Measurements from ENCODE around the gene HTR3D.
"Not testable (repeated sequence)": the region's sequence is repeated elsewhere in the genome, so short reads cannot be mapped to it uniquely, and the experiment has no call there.

Gene HTR3D

DNA sequence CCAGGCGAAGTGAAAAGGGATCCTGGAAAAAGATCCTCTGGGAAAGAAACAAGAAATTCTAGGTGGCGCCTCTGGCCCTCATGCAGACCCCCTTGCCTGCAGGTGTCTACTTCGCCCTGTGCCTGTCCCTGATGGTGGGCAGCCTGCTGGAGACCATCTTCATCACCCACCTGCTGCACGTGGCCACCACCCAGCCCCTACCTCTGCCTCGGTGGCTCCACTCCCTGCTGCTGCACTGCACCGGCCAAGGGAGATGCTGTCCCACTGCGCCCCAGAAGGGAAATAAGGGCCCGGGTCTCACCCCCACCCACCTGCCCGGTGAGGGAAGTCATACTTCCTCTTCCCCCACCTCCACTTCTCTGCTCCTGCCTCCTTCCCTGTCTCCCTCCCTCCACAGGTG lies 6.8 kb downstream of the HTR3D start:
- H3K9me3 ChIP-seq (ENCODE audit: control insufficient read depth in 5 of 5, low read length in 5 of 5); H3K36me3 ChIP-seq (ENCODE audit: control insufficient read depth in 5 of 5, insufficient read depth in 5 of 5, low read length in 5 of 5); H3K27ac ChIP-seq (ENCODE audit: low read depth, low read length); H3K4me3 ChIP-seq (ENCODE audit: low read depth in 1 of 5, low read length in 5 of 5); H3K4me1 ChIP-seq (ENCODE audit: control insufficient read depth in 5 of 5, insufficient read depth in 5 of 5, low read length in 5 of 5); H3K9ac ChIP-seq (ENCODE audit: low read length in 5 of 5); H3K27me3 ChIP-seq (ENCODE audit: control insufficient read depth in 5 of 5, insufficient read depth in 4 of 5, low read length in 5 of 5): not testable (repeated sequence)

DNA sequence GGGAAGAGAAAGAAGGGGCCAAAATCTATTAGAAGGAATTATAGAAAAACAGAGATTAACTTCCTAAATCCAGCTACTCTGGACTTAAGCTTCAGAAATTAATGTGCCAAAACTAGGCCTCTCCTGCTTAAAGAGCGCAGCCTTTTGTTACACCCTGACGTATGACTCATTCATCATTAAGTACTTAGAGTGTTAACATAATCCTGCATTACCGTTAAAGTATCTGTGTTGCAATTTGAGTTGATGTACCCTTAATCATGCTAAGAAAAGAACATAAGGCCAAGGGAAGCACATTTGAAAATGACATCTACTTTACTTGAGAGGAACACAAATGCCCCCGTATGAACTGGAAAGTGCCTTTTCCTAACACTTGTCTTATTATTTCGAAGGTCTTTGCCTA lies 7.9 kb downstream of the HTR3D start:
- H3K9me3 ChIP-seq (ENCODE audit: control insufficient read depth in 5 of 5, low read length in 5 of 5) = no peaks in the 10 kb centered on the region
- no peak overlapping the region for H3K9ac ChIP-seq (ENCODE audit: low read length in 5 of 5)
- H3K4me3 ChIP-seq (ENCODE audit: low read depth in 1 of 5, low read length in 5 of 5) = no peak overlapping the region
- no peaks in the 10 kb centered on the region for H3K27me3 ChIP-seq (ENCODE audit: control insufficient read depth in 5 of 5, insufficient read depth in 4 of 5, low read length in 5 of 5)
- H3K36me3 ChIP-seq (ENCODE audit: control insufficient read depth in 5 of 5, insufficient read depth in 5 of 5, low read length in 5 of 5) = no peaks in the 10 kb centered on the region
- H3K4me1 ChIP-seq (ENCODE audit: control insufficient read depth in 5 of 5, insufficient read depth in 5 of 5, low read length in 5 of 5) = no peaks in the 10 kb centered on the region
- no peak overlapping the region for H3K27ac ChIP-seq (ENCODE audit: low read depth, low read length)

DNA sequence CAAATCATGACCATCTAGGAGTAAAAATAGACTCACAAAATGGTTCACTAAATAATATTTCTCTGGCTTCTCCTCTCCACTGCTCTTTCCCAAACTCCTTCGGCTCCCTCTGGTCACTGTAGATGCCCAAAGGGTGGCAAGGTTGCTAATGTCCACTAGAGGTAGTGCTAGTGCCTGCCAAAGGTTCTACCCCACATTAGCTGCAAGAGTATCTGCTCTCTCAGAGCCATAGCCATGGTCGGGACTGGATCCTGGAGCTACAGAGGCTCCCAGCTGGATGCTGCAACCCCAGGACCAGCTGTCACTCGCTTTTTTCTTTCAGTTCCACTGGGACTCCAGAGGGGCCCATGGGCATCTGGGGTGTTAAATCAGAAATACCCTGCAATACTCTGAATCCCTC lies 8.5 kb downstream of the HTR3D start:
- Histone ChIP-seq H3K9me3 (ENCODE audit: control insufficient read depth in 5 of 5, low read length in 5 of 5) (no peaks in the 10 kb centered on the region), H3K36me3 (ENCODE audit: control insufficient read depth in 5 of 5, insufficient read depth in 5 of 5, low read length in 5 of 5) (no peaks in the 10 kb centered on the region), H3K27ac (ENCODE audit: low read depth, low read length) (no peak overlapping the region), H3K4me3 (ENCODE audit: low read depth in 1 of 5, low read length in 5 of 5) (no peak overlapping the region), H3K4me1 (ENCODE audit: control insufficient read depth in 5 of 5, insufficient read depth in 5 of 5, low read length in 5 of 5) (no peaks in the 10 kb centered on the region), H3K27me3 (ENCODE audit: control insufficient read depth in 5 of 5, insufficient read depth in 4 of 5, low read length in 5 of 5) (no peaks in the 10 kb centered on the region), H3K9ac (ENCODE audit: low read length in 5 of 5) (no peak overlapping the region)

DNA sequence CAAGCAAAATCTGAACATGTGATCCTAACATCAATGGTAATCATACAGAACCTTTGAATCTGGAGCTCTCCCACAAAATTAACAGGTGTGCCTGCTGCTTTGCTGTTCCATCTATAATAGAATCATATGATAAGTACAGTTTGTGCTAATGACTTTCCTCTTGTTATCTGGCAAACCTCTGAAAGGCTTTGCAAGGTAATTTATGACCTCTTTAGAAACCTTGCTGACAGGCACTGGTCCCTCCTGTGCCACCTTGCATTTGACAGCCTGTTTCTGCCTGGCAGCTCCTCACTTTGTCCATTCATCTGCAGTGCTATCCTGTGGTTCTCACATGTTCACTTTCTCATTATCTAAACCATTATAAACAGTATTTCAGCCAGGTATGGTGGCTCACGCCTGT lies 11.1 kb downstream of the HTR3D start:
- Histone ChIP-seq H3K27ac (ENCODE audit: low read depth, low read length) (no peak overlapping the region), H3K27me3 (ENCODE audit: control insufficient read depth in 5 of 5, insufficient read depth in 4 of 5, low read length in 5 of 5) (no peaks in the 10 kb centered on the region), H3K4me1 (ENCODE audit: control insufficient read depth in 5 of 5, insufficient read depth in 5 of 5, low read length in 5 of 5) (no peaks in the 10 kb centered on the region), H3K9ac (ENCODE audit: low read length in 5 of 5) (no peak overlapping the region), H3K4me3 (ENCODE audit: low read depth in 1 of 5, low read length in 5 of 5) (no peak overlapping the region), H3K36me3 (ENCODE audit: control insufficient read depth in 5 of 5, insufficient read depth in 5 of 5, low read length in 5 of 5) (no peaks in the 10 kb centered on the region), H3K9me3 (ENCODE audit: control insufficient read depth in 5 of 5, low read length in 5 of 5) (no peaks in the 10 kb centered on the region)

DNA sequence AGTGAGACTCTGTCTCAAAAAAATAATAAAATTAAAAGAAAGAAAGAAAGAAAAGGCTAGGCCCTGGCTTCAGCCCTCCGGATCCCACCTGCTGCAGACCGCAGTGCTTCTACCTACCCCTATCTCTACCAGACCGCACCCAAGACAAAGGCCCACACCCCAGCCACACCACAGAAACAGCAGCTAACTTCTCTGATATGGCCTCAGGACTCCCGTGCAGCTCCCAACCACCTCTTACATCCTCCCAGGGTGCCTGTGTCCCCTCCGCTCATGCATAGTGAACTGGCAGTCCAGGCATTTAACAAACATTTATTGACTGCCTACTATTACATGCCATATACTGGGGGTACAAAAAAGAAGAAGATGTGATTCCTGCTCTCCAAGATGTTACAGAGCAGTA lies 14.5 kb downstream of the HTR3D start:
- no peaks in the 10 kb centered on the region for H3K4me1 ChIP-seq (ENCODE audit: control insufficient read depth in 5 of 5, insufficient read depth in 5 of 5, low read length in 5 of 5)

DNA sequence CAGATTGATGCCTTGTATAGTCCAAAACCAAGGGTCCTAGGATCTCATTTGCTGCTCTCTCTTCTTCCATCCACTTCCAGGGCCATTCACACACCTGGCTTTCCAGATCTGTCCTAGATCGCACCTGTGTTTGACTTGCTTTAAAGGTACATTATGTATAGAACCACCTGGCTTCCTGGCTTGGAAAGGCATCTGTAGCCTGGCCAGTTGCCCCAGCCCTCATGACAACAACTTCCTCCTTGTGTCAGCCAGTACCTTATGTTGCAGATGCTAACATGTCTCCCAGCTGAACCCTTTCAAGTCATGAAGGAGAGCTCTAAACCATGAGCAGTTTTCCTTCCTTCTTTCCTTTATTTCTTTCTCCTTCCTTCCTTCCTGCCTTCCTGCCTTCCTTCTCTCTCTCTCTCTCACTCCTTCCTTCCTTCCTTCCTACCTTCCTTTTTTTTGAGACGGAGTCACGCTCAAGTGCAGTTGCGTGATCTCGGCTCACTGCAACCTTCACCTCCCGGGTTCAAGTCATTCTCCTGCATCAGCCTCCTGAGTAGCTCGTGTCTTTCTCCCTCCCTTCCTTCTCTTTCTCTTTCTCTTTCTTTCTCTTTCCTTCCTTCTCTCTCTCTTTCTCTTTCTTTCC lies 18.8 kb downstream of the HTR3D start:
- no peak overlapping the region for H3K27ac ChIP-seq (ENCODE audit: low read depth, low read length)
- H3K4me1 ChIP-seq (ENCODE audit: control insufficient read depth in 5 of 5, insufficient read depth in 5 of 5, low read length in 5 of 5) = no peaks in the 10 kb centered on the region
- no peak overlapping the region for H3K4me3 ChIP-seq (ENCODE audit: low read depth in 1 of 5, low read length in 5 of 5)
- H3K36me3 ChIP-seq (ENCODE audit: control insufficient read depth in 5 of 5, insufficient read depth in 5 of 5, low read length in 5 of 5) = no peaks in the 10 kb centered on the region
- no peaks in the 10 kb centered on the region for H3K9me3 ChIP-seq (ENCODE audit: control insufficient read depth in 5 of 5, low read length in 5 of 5)
- H3K9ac ChIP-seq (ENCODE audit: low read length in 5 of 5) = no peak overlapping the region
- peaks cover 0 to 4% (median 0%) of the 10 kb centered on the region in 5 donors for H3K27me3 ChIP-seq (ENCODE audit: control insufficient read depth in 5 of 5, insufficient read depth in 4 of 5, low read length in 5 of 5)

More for the DNA sequence above, 14.5 kb downstream of the HTR3D start:
- H3K27me3 ChIP-seq (ENCODE audit: control insufficient read depth in 5 of 5, insufficient read depth in 4 of 5, low read length in 5 of 5) = no peaks in the 10 kb centered on the region
- H3K27ac ChIP-seq (ENCODE audit: low read depth, low read length) = no peak overlapping the region
- no peaks in the 10 kb centered on the region for H3K9me3 ChIP-seq (ENCODE audit: control insufficient read depth in 5 of 5, low read length in 5 of 5)
- no peak overlapping the region for H3K9ac ChIP-seq (ENCODE audit: low read length in 5 of 5)
- no peak overlapping the region for H3K4me3 ChIP-seq (ENCODE audit: low read depth in 1 of 5, low read length in 5 of 5)
- no peaks in the 10 kb centered on the region for H3K36me3 ChIP-seq (ENCODE audit: control insufficient read depth in 5 of 5, insufficient read depth in 5 of 5, low read length in 5 of 5)

DNA sequence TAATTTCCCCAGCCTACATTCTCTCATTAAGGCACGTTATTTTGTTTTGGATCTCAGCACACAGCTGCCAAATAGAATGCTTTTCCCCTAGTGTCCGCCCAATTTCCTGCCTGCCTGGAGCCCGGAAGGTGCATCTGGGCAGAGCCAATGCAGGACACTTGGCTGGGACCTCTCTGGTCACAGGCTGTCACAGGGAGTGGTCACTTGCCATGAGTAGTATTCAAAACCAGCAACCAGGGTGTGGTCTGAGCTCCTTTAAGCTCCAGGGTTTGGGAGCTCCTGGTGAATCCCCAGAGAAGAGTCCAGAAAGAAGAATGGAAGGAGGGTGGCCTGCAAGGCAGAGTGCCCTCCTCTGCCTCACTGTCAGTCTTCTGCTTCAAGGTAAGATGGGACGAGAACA lies 21.2 kb downstream of the HTR3D start, which contains the start of gene HTR3C:
HTR3C (plus strand) TSS at position 281 of the 400 bp plus-strand sequence; CDS start at position 315, 34 bp downstream.
- H3K27ac ChIP-seq (ENCODE audit: low read depth, low read length) = no peak within 1 kb of the TSS
- peaks cover 0 to 4% (median 0%) of the 10 kb centered on the region in 5 donors for H3K27me3 ChIP-seq (ENCODE audit: control insufficient read depth in 5 of 5, insufficient read depth in 4 of 5, low read length in 5 of 5)
- no peaks in the 10 kb centered on the region for H3K9me3 ChIP-seq (ENCODE audit: control insufficient read depth in 5 of 5, low read length in 5 of 5)
- H3K4me1 ChIP-seq (ENCODE audit: control insufficient read depth in 5 of 5, insufficient read depth in 5 of 5, low read length in 5 of 5) = no peaks in the 10 kb centered on the region
- no peak within 1 kb of the TSS for H3K4me3 ChIP-seq (ENCODE audit: low read depth in 1 of 5, low read length in 5 of 5)
- H3K36me3 ChIP-seq (ENCODE audit: control insufficient read depth in 5 of 5, insufficient read depth in 5 of 5, low read length in 5 of 5) = no peaks in the 10 kb centered on the region
- no peak within 1 kb of the TSS for H3K9ac ChIP-seq (ENCODE audit: low read length in 5 of 5)

DNA sequence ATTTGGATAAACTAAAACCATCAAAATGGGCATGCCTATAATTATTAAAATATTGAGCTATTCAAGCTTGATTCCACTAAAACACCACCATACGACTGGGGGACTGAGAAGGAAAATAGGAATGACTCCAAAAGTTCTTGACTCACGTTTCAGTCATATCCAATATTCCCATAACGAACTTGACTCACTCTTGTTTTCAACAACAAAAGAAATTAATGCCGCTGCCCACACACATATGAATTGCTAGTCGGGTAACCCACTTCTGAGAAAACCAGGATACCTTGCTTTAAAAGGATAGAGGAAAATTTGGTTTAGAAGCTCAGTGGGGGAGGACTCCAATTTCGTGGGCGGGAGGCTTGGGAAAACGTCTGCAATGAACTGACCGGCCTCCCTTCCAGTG lies 26.5 kb downstream of the HTR3D start:
- H3K36me3 ChIP-seq (ENCODE audit: control insufficient read depth in 5 of 5, insufficient read depth in 5 of 5, low read length in 5 of 5) = no peaks in the 10 kb centered on the region
- no peak overlapping the region for H3K27ac ChIP-seq (ENCODE audit: low read depth, low read length)
- no peak overlapping the region for H3K9ac ChIP-seq (ENCODE audit: low read length in 5 of 5)
- H3K4me1 ChIP-seq (ENCODE audit: control insufficient read depth in 5 of 5, insufficient read depth in 5 of 5, low read length in 5 of 5) = no peaks in the 10 kb centered on the region
- no peaks in the 10 kb centered on the region for H3K9me3 ChIP-seq (ENCODE audit: control insufficient read depth in 5 of 5, low read length in 5 of 5)
- H3K4me3 ChIP-seq (ENCODE audit: low read depth in 1 of 5, low read length in 5 of 5) = no peak overlapping the region
- peaks cover 0 to 4% (median 0%) of the 10 kb centered on the region in 5 donors for H3K27me3 ChIP-seq (ENCODE audit: control insufficient read depth in 5 of 5, insufficient read depth in 4 of 5, low read length in 5 of 5)

DNA sequence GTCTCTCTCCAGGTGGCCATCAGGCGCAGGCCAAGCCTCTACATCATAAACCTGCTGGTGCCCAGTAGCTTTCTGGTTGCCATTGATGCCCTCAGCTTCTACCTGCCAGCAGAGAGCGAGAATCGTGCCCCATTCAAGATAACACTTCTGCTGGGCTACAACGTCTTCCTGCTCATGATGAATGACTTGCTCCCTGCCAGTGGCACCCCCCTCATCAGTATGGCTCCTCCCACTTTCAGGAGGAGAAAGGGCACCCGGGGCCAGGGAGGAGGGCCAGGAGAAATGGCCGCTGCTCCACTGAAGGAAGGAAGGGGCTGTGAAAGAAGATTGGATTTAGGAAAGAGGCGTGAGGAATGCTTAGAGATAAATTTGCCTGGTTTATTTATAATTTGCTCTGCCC lies 27.9 kb downstream of the HTR3D start:
- peaks cover 0 to 2% (median 0%) of the 10 kb centered on the region in 5 donors for H3K27me3 ChIP-seq (ENCODE audit: control insufficient read depth in 5 of 5, insufficient read depth in 4 of 5, low read length in 5 of 5)
- H3K4me1 ChIP-seq (ENCODE audit: control insufficient read depth in 5 of 5, insufficient read depth in 5 of 5, low read length in 5 of 5) = no peaks in the 10 kb centered on the region
- H3K4me3 ChIP-seq (ENCODE audit: low read depth in 1 of 5, low read length in 5 of 5) = no peak overlapping the region
- H3K27ac ChIP-seq (ENCODE audit: low read depth, low read length) = no peak overlapping the region
- H3K9ac ChIP-seq (ENCODE audit: low read length in 5 of 5) = no peak overlapping the region
- H3K36me3 ChIP-seq (ENCODE audit: control insufficient read depth in 5 of 5, insufficient read depth in 5 of 5, low read length in 5 of 5) = no peaks in the 10 kb centered on the region
- no peaks in the 10 kb centered on the region for H3K9me3 ChIP-seq (ENCODE audit: control insufficient read depth in 5 of 5, low read length in 5 of 5)

DNA sequence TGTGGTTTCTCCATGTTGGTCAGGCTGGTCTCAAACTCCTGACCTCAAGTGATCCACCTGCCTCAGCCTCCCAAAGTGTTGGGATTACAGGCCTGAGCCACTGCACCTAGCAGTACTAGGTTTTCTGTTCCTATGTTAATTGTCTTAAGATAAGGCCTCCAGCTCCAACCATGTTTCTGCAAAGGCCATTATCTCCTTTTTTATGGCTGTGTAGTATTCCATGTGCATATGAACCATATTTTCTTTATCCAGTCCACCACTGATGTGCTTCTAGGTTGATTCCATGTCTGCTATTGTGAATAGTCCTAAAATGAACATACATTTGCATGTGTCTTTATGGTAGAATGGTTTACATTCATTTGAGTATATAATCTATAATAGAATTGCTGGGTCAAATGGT lies 31.1 kb downstream of the HTR3D start:
- no peaks in the 10 kb centered on the region for H3K9me3 ChIP-seq (ENCODE audit: control insufficient read depth in 5 of 5, low read length in 5 of 5)
- H3K4me1 ChIP-seq (ENCODE audit: control insufficient read depth in 5 of 5, insufficient read depth in 5 of 5, low read length in 5 of 5) = no peaks in the 10 kb centered on the region
- H3K27me3 ChIP-seq (ENCODE audit: control insufficient read depth in 5 of 5, insufficient read depth in 4 of 5, low read length in 5 of 5) = no peaks in the 10 kb centered on the region
- H3K4me3 ChIP-seq (ENCODE audit: low read depth in 1 of 5, low read length in 5 of 5) = no peak overlapping the region
- H3K27ac ChIP-seq (ENCODE audit: low read depth, low read length) = no peak overlapping the region
- H3K36me3 ChIP-seq (ENCODE audit: control insufficient read depth in 5 of 5, insufficient read depth in 5 of 5, low read length in 5 of 5) = no peaks in the 10 kb centered on the region
- H3K9ac ChIP-seq (ENCODE audit: low read length in 5 of 5) = no peak overlapping the region

DNA sequence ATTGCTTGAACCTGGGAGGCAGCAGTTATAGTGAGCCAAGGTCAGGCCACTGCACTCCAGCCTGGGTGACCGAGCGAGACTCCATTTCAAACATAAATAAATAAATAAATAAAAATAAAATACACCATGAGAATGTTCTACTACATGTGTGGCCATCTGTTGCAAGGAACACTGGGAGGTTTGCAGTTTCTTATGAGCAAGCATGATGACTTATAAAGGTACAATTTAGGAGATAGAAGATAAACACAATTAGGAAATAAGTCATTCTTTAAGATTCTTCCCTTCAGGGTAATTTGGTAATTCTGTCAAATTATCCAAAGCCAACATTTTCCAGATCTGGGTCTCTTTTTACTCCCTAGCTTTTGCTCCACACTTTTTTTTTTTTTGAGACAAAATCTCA lies 34.7 kb downstream of the HTR3D start:
- no peaks in the 10 kb centered on the region for H3K27me3 ChIP-seq (ENCODE audit: control insufficient read depth in 5 of 5, insufficient read depth in 4 of 5, low read length in 5 of 5)
- no peak overlapping the region for H3K4me3 ChIP-seq (ENCODE audit: low read depth in 1 of 5, low read length in 5 of 5)
- H3K4me1 ChIP-seq (ENCODE audit: control insufficient read depth in 5 of 5, insufficient read depth in 5 of 5, low read length in 5 of 5) = no peaks in the 10 kb centered on the region
- no peak overlapping the region for H3K9ac ChIP-seq (ENCODE audit: low read length in 5 of 5)
- H3K27ac ChIP-seq (ENCODE audit: low read depth, low read length) = no peak overlapping the region
- no peaks in the 10 kb centered on the region for H3K36me3 ChIP-seq (ENCODE audit: control insufficient read depth in 5 of 5, insufficient read depth in 5 of 5, low read length in 5 of 5)
- no peaks in the 10 kb centered on the region for H3K9me3 ChIP-seq (ENCODE audit: control insufficient read depth in 5 of 5, low read length in 5 of 5)
